ENCODE measurements around the gene FNTB. TPM values are rescaled to one million over a fixed set of nuclear protein-coding genes. Genes with fewer than 3 reads are reported as not detected.

The FNTB gene
- total and polyA plus RNA-seq, 2 of the 8 experiments (the other 6 are each of a cell fraction or from before 2014, with no cell fraction given): 16.0 to 20.7 TPM

DNA sequence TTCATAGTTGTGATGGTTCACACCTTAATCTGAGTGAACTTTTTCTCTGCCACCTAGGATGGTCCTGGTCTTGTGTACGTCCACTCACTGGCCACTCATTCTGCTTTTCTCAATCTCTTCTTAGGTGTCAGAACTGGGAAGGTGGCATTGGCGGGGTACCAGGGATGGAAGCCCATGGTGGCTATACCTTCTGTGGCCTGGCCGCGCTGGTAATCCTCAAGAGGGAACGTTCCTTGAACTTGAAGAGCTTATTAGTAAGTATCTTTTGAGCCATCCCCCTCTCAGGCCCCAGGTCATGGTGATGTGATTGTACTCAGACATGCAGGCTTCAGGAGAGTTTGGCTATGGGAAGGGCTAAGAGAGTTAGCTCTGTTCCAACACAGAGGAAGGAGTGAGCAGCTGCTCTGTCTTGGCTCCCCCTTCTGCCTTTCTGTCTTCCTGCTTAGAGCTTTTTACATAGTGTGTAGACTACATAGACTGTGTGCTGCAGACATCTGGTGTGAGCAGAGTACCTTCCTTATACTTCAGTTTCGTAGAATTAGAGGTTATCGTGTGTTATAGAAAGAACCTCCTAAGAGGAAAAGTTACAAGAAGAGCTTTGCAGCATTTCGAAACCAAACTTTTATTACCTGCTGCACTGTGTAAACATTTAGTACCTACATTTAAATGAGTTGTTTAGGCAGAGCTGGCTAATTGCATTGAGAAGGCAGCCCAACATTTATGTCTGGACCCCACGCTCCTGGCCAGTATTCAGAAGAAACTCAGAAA, 54.2 kb downstream of the FNTB start (continued):
- no peak for TF ChIP-seq ASH2L (IDR thresholded peaks at IDR 0.05; ENCODE audit: low read length)
- no peak for TF ChIP-seq SRF (IDR thresholded peaks at IDR 0.05; ENCODE audit: low read depth, low read length)
- no peak for TF ChIP-seq RBBP5 (IDR thresholded peaks at IDR 0.05; ENCODE audit: borderline replicate concordance, low read depth, low read length)
- no peak for TF ChIP-seq POU5F1 (IDR thresholded peaks at IDR 0.05; ENCODE audit: low read depth, low read length)
- TF ChIP-seq, protein P1, sequence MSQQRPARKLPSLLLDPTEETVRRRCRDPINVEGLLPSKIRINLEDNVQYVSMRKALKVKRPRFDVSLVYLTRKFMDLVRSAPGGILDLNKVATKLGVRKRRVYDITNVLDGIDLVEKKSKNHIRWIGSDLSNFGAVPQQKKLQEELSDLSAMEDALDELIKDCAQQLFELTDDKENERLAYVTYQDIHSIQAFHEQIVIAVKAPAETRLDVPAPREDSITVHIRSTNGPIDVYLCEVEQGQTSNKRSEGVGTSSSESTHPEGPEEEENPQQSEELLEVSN (IDR thresholded peaks at IDR 0.05): no peak
- no peak for TF ChIP-seq GTF2F1 (IDR thresholded peaks at IDR 0.05; ENCODE audit: borderline replicate concordance, low read depth, low read length)
- no peak for TF ChIP-seq HDAC6 (IDR thresholded peaks at IDR 0.05; ENCODE audit: low read depth, low read length)
- TF ChIP-seq CTBP2 (IDR thresholded peaks at IDR 0.05; ENCODE audit: borderline replicate concordance, insufficient read depth, insufficient read length, low read length): no peak
- TF ChIP-seq JUND (IDR thresholded peaks at IDR 0.05; ENCODE audit: low read length): no peak
